GM12873 (cell line): Measurements from ENCODE around the gene KLF7.

Experiments used
- TF ChIP-seq, protein P1 (sequence below): IDR thresholded peaks from 2 replicates; pipeline ENCODE4 v1.5.1; 2012; ENCODE audit warnings: low read depth, mild to moderate bottlenecking, moderate library complexity, low read length, control low read depth; ENCODE audit not compliant: insufficient read depth; ENCODE audit errors: missing control alignments

The KLF7 gene

DNA sequence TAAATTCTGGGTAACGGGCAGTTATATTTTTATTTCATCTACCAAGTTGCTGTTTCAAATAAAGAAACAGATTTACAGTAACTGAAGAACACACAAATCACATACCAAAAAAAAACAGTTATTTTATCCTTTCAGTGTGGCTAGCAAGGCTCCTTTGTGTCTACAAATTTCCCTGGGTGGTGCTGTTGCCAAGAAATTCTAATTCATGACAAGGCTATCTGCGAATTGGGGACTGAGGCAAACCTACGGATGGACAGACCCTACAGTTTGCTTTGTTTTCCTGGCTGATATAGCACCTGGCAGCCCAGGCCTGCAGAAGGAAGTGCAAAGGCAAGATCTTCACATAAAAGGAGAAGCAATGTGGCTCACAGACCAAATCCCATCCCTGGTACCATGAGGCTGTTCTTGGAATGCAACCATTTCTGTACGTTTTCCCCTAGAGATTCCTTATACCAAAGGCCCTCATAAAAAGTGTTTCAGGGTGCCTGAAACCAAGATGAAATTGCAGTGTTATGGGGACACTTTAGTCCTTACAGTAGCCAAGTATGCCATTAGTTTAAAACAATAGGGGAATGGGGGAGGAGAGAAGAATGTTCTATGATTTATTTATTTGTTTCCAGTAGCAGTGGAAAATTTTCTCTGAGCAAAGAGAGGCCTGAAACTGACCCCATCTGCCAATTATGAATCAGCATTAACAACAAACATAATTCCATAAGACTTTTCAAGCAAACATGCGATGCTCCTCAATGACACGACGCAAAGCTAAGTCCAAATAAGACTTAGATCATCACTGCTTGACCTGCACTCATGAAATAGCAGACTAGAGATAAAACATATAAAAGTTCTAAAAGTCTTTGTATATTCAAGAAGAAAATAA is 4.3 kb downstream of the KLF7 start:
- TF ChIP-seq, protein P1, sequence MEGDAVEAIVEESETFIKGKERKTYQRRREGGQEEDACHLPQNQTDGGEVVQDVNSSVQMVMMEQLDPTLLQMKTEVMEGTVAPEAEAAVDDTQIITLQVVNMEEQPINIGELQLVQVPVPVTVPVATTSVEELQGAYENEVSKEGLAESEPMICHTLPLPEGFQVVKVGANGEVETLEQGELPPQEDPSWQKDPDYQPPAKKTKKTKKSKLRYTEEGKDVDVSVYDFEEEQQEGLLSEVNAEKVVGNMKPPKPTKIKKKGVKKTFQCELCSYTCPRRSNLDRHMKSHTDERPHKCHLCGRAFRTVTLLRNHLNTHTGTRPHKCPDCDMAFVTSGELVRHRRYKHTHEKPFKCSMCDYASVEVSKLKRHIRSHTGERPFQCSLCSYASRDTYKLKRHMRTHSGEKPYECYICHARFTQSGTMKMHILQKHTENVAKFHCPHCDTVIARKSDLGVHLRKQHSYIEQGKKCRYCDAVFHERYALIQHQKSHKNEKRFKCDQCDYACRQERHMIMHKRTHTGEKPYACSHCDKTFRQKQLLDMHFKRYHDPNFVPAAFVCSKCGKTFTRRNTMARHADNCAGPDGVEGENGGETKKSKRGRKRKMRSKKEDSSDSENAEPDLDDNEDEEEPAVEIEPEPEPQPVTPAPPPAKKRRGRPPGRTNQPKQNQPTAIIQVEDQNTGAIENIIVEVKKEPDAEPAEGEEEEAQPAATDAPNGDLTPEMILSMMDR = no peak

DNA sequence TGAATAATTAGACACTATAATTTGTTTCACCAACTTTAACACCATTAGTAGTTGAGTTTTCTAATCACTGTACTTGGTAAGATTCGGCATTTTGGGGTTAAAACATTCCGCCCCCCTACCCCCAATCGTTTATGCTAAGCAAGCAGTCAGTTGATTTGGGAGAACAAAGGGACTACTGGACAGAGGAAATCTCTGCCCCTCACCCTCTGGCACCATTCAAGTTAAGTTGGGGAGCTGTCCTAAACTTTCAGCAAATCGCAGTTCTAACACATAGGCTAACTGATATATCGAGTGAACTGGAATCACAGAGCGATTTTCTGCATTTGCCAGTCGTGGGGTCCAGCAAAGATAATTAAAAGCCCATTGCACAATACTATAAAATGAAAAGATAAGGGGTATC is 5.6 kb downstream of the KLF7 start:
- TF ChIP-seq, protein P1 = no peak

DNA sequence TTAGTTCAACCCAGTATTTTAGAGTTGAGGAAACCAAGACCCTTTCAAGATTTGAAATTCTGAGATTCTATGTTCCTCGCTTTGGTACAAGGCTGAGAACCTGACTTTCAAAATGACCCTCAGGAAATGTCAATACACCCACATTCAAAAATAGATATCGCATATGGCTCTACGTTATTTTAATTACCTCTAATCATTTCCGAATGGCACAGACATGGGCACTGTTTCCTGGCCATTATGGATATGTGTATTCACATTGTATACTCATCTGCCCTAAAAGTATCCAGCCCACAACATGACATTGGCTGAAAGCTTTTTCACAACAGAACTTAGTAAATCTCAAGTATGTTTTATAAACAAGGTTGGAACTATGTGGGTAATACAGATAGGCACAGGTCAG is 6.7 kb downstream of the KLF7 start:
- TF ChIP-seq, protein P1 = no peak

DNA sequence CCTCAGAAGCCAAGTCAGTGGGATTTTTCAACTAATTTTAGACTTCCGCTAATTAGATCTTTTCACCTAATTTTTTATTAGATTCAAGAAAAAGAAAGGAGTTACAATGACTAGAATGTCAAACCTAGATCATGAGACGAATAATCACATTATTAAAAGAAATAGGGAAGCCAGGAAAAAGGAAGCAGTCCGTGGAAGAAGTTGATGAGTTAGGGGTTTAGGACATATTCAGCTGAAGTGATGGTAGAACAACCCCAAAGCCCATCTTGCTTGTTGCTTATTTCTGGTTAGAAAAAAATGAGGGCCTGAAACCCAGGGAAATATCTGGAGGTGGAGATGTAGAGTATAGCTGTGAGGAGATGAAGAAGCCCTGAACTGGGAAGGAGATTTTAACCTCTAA is 8.0 kb downstream of the KLF7 start:
- TF ChIP-seq, protein P1 = no peak

DNA sequence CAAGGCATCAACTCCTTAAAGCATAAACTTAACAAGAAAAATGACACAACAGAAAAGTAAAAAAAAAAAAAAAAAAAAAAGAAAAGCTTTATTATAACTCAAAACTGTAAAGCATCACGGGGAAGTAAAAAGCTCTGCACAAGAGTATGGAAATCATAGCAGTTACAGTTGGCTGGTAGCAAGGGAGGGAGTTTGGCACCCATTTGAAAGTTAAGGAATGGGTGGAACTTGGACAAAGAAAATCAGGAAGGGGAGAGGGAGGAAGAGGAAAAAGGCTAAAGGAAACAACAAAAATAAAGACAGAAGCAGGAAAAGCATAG is 8.6 kb downstream of the KLF7 start:
- TF ChIP-seq, protein P1 = no peak

DNA sequence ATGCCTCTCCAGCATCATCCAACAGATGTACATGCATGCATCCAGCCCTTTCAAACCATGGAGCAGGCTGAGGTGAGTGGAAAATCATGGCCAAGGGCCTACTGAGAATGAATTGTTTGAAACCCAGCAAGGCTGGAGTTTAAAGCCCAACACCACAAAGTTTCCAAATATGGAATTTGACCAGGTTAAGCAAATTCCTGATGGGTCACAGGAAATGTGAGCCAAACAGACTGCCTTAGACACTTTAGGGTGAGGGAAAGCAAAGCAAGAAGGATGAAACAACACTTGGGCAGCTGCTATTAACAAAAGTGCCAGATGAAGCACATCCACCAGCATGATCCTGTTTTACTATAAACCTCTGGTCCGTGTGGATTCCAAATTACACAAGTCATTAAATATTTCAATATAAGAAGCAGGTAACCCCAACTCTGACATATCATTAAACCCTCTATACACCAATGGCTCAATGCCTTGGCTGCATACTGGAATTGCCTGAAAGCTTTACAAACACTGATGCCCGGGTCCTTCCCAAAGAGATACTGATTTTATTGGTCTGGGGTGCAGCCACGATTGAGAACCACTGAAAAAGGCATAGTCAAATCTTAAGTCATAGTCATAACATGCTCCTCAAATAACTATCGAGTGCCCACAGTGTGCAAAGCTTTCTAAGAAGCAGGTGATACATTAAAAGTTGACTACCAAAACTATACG is 9.1 kb downstream of the KLF7 start:
- TF ChIP-seq, protein P1 = no peak
